ENCODE measurements around the gene RAPH1.

DNA sequence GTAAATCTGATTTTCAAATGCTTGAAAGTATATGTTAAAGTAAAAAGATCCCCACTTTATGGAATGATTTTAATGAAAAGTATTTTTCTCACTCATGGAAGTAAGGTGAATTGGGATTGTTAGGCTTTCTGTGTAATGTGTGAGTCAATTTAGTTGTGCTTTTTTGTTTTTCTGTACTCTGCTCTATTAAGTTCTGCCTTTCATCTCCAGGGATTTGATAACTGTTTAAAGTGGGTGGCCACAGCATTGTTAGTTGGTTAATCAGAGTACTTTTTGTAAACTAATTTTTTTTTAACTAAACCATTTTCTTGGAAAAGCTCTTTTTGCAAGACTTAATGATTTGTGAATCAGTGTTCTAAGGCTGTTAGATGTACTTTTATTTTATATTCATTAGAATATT, 130.1 kb downstream of the RAPH1 start:
- no peak for TF ChIP-seq NANOG (IDR thresholded peaks at IDR 0.05; ENCODE audit: borderline replicate concordance)
- no peak for TF ChIP-seq EZH2 (IDR thresholded peaks at IDR 0.05; ENCODE audit: low read depth, unreplicated experiment)
- no peak for TF ChIP-seq CTCF (conservative IDR thresholded peaks at IDR 0.05; ENCODE audit: low read depth in 2 of 2)
- TF ChIP-seq POLR2AphosphoS5 (IDR thresholded peaks at IDR 0.05; ENCODE audit: low read depth): no peak
- TF ChIP-seq, protein P1, sequence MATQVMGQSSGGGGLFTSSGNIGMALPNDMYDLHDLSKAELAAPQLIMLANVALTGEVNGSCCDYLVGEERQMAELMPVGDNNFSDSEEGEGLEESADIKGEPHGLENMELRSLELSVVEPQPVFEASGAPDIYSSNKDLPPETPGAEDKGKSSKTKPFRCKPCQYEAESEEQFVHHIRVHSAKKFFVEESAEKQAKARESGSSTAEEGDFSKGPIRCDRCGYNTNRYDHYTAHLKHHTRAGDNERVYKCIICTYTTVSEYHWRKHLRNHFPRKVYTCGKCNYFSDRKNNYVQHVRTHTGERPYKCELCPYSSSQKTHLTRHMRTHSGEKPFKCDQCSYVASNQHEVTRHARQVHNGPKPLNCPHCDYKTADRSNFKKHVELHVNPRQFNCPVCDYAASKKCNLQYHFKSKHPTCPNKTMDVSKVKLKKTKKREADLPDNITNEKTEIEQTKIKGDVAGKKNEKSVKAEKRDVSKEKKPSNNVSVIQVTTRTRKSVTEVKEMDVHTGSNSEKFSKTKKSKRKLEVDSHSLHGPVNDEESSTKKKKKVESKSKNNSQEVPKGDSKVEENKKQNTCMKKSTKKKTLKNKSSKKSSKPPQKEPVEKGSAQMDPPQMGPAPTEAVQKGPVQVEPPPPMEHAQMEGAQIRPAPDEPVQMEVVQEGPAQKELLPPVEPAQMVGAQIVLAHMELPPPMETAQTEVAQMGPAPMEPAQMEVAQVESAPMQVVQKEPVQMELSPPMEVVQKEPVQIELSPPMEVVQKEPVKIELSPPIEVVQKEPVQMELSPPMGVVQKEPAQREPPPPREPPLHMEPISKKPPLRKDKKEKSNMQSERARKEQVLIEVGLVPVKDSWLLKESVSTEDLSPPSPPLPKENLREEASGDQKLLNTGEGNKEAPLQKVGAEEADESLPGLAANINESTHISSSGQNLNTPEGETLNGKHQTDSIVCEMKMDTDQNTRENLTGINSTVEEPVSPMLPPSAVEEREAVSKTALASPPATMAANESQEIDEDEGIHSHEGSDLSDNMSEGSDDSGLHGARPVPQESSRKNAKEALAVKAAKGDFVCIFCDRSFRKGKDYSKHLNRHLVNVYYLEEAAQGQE (IDR thresholded peaks at IDR 0.05; ENCODE audit: unreplicated experiment): no peak
- no peak for TF ChIP-seq STAT1 (IDR thresholded peaks at IDR 0.05; ENCODE audit: unreplicated experiment)
- no peak for TF ChIP-seq EZH2phosphoT487 (IDR thresholded peaks at IDR 0.05; ENCODE audit: unreplicated experiment)
- TF ChIP-seq ETS1 (IDR thresholded peaks at IDR 0.05): no peak

Measured in GM23338 (cell line).